Neural cell (in vitro differentiated cells): ENCODE data around the gene LRRC8D. TPM values are rescaled to one million over a fixed set of nuclear protein-coding genes. Genes with fewer than 3 reads are reported as not detected.
"Not testable (repeated sequence)": the region's sequence is repeated elsewhere in the genome, so short reads cannot be mapped to it uniquely, and the experiment has no call there.

ENCODE experiments used
- H2AFZ ChIP-seq: fragments of 200-600, 300-800 bp; sonication (generic), shearing (Covaris generic); 2 replicates; pipeline ENCODE4 v1.6.0; 2014; ENCODE audit warnings: low read depth, mild to moderate bottlenecking, antibody characterized with exemption, low read length, moderate library complexity
- H3F3A ChIP-seq: fragments of 200-600 bp; shearing (Covaris generic); 2 replicates; pipeline ENCODE4 v1.6.1; 2016; ENCODE audit warnings: mild to moderate bottlenecking, moderate library complexity, mixed read lengths, antibody characterized with exemption, low read length; ENCODE audit not compliant: insufficient read depth, poor library complexity, severe bottlenecking
- H3K27ac ChIP-seq: fragments of 200-600, 300-800 bp; sonication (generic), shearing (Covaris generic); 2 replicates; pipeline ENCODE4 v1.5.1; 2014; ENCODE audit warnings: mild to moderate bottlenecking, low read length, moderate library complexity
- H3K27me3 ChIP-seq: fragments of 300-800, 200-600 bp; sonication (generic), shearing (Covaris generic); 2 replicates; pipeline ENCODE4 v1.6.0; 2014; ENCODE audit warnings: mild to moderate bottlenecking, low read depth, low read length, moderate library complexity; ENCODE audit not compliant: insufficient read depth
- H3K36me3 ChIP-seq: fragments of 300-800, 200-600 bp; sonication (generic), shearing (Covaris generic); 2 replicates; pipeline ENCODE4 v1.5.1; 2014; ENCODE audit warnings: mild to moderate bottlenecking, antibody characterized with exemption, low read length, moderate library complexity; ENCODE audit not compliant: insufficient read depth
- H3K4me2 ChIP-seq: fragments of 300-800, 200-600 bp; sonication (generic), shearing (Covaris generic); 2 replicates; pipeline ENCODE4 v1.6.0; 2014; ENCODE audit warnings: mild to moderate bottlenecking, low read length
- H3K4me3 ChIP-seq: fragments of 300-800, 200-600 bp; sonication (generic), shearing (Covaris generic); 2 replicates; pipeline ENCODE4 v1.5.1; 2014; ENCODE audit warnings: mild to moderate bottlenecking, low read length, moderate library complexity
- H3K79me2 ChIP-seq: fragments of 200-600 bp; shearing (Covaris generic); replicated peaks from 2 replicates; pipeline ENCODE4 v1.6.0; 2014; ENCODE audit warnings: mild to moderate bottlenecking, low read length, moderate library complexity; ENCODE audit not compliant: insufficient read depth
- H3K9ac ChIP-seq: fragments of 300-800, 200-600 bp; sonication (generic), shearing (Covaris generic); 2 replicates; pipeline ENCODE4 v1.6.1; 2016; ENCODE audit warnings: mild to moderate bottlenecking, low read length, mixed read lengths
- H3K9me2 ChIP-seq: fragments of 200-600 bp; shearing (Covaris generic); 2 replicates; pipeline ENCODE4 v1.6.1; 2016; ENCODE audit warnings: mild to moderate bottlenecking, low read length, mixed read lengths; ENCODE audit not compliant: insufficient read depth
- H3K9me3 ChIP-seq: fragments of 200-600, 300-800 bp; sonication (generic), shearing (Covaris generic); 2 replicates; pipeline ENCODE4 v1.6.1; 2016; ENCODE audit warnings: mild to moderate bottlenecking, mixed run types, low read length, moderate library complexity, mixed read lengths
- H4K20me1 ChIP-seq: fragments of 200-600 bp; shearing (Covaris generic); 2 replicates; pipeline ENCODE4 v1.6.1; 2016; ENCODE audit warnings: mild to moderate bottlenecking, mixed run types; ENCODE audit not compliant: insufficient read depth
- CTCF ChIP-seq: fragments of 450-650 bp; IDR thresholded peaks from 2 replicates; pipeline ENCODE4 v1.5.1; 2014; ENCODE audit warnings: antibody characterized with exemption, mild to moderate bottlenecking, moderate library complexity; ENCODE audit not compliant: poor library complexity, severe bottlenecking
- EP300 ChIP-seq: fragments of 450-650 bp; conservative IDR thresholded peaks from 2 replicates; pipeline ENCODE4 v1.6.1; 2014; ENCODE audit warnings: antibody characterized with exemption, mild to moderate bottlenecking, moderate library complexity; ENCODE audit not compliant: poor library complexity, severe bottlenecking
- EZH2 ChIP-seq: fragments of 200-600, 300-800 bp; shearing (Covaris generic), sonication (generic); IDR thresholded peaks from 2 replicates; pipeline ENCODE4 v1.6.1; 2014; ENCODE audit warnings: antibody characterized with exemption, low read length, borderline replicate concordance, mild to moderate bottlenecking; ENCODE audit not compliant: insufficient read depth, poor library complexity, severe bottlenecking
- MXI1 ChIP-seq: fragments of 450-650 bp; conservative IDR thresholded peaks from 2 replicates; pipeline ENCODE4 v1.6.1; 2014; ENCODE audit warnings: antibody characterized with exemption, mild to moderate bottlenecking; ENCODE audit not compliant: poor library complexity, severe bottlenecking
- POLR2AphosphoS5 ChIP-seq: IDR thresholded peaks from 2 replicates; pipeline ENCODE4 v1.6.1; 2012
- RAD21 ChIP-seq: fragments of 450-650 bp; conservative IDR thresholded peaks from 2 replicates; pipeline ENCODE4 v1.6.1; 2014; ENCODE audit warnings: antibody characterized with exemption, mild to moderate bottlenecking, moderate library complexity
- SMC3 ChIP-seq: fragments of 450-650 bp; conservative IDR thresholded peaks from 2 replicates; pipeline ENCODE4 v1.6.1; 2014; ENCODE audit warnings: antibody characterized with exemption, mild to moderate bottlenecking, moderate library complexity; ENCODE audit not compliant: poor library complexity
- TAF1 ChIP-seq: IDR thresholded peaks from 2 replicates; pipeline ENCODE4 v1.6.1; 2012; ENCODE audit warnings: low read depth
- polyA plus RNA-seq: library from polyadenylated mRNA; depleted of rRNA; stranded (reverse); fragments of >200 nt; gene quantifications from 2 replicates; pipeline ENCODE4 v1.2.3, GENCODE V29; 2014
- TF ChIP-seq, protein P1 (sequence below): IDR thresholded peaks from 2 replicates; pipeline ENCODE4 v1.6.1; 2012; ENCODE audit warnings: borderline replicate concordance

Gene LRRC8D
- polyA plus RNA-seq, 1 donor from 2014 or later, result 43.7 TPM

- H3K36me3 ChIP-seq, H3K9me2 ChIP-seq, H3K27me3 ChIP-seq, H3K4me3 ChIP-seq, H3K79me2 ChIP-seq, H3F3A ChIP-seq, H3K4me2 ChIP-seq, H2AFZ ChIP-seq, H3K27ac ChIP-seq, H3K9me3 ChIP-seq, H3K9ac ChIP-seq, H4K20me1 ChIP-seq: not testable (repeated sequence)
Measured at GRCh38 chr1:89776104-89776503, 44.7 kb upstream of the LRRC8D start.

DNA sequence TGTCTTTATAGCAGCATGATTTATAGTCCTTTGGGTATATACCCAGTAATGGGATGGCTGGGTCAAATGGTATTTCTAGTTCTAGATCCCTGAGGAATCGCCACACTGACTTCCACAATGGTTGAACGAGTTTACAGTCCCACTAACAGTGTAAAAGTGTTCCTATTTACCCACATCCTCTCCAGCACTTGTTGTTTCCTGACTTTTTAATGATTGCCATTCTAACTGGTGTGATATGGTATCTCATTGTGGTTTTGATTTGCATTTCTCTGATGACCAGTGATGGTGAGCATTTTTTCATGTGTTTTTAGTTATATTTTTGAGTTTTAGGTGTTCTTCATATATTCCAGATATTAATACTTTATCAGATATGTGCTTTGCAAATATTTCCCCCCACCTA, 43.6 kb upstream of the LRRC8D start:
- H3K9ac ChIP-seq, H3K9me2 ChIP-seq, H3K4me3 ChIP-seq: not testable (repeated sequence)

DNA sequence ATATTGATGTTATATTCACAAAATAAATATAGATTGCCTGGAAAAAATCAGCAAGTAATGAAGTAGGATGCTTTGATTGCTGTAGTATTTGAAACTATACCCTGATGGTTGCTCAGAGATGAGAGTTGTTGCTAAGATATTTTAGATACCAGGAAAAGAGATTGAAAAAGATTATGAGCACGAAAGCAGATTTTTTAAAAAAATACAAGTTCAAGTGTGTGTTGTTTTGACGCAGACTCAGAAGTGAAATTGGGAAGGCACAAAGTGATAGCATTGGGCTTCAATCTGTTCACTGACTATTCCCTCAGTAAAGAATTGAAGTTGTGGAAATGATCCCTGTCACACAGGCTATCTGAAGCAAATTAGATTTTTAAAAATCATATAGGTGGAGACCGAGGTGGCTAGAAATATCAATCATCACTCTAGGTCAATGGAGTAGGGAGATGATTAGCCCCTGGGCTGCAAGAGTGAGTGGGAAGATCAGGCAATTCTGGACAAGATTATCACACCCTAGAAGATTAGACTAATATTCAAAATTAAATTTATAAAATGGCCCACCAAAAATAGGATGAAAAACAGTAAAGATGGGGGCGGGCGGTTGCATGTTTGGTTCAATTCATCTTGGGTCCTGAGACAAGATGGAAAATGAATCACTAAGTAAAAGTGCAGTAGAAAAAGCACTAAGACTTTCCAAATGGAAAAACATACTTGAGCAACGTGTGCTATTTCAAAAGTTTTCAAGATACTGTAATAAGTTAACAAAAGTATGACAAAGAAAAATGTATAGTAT, 41.5 kb upstream of the LRRC8D start:
- no peaks in the 10 kb centered on the region for H3F3A ChIP-seq
- no peak overlapping the region for H3K27ac ChIP-seq
- H3K9me2 ChIP-seq, result no peaks in the 10 kb centered on the region
- H3K36me3 ChIP-seq, result no peaks in the 10 kb centered on the region
- H3K79me2 ChIP-seq, result no peaks in the 10 kb centered on the region
- no peaks in the 10 kb centered on the region for H4K20me1 ChIP-seq
- no peaks in the 10 kb centered on the region for H3K27me3 ChIP-seq
- no peak overlapping the region for H3K4me2 ChIP-seq
- H3K9me3 ChIP-seq, result no peaks in the 10 kb centered on the region
- H3K9ac ChIP-seq, result no peak overlapping the region
- no peak overlapping the region for H3K4me3 ChIP-seq
- TF ChIP-seq, protein P1, sequence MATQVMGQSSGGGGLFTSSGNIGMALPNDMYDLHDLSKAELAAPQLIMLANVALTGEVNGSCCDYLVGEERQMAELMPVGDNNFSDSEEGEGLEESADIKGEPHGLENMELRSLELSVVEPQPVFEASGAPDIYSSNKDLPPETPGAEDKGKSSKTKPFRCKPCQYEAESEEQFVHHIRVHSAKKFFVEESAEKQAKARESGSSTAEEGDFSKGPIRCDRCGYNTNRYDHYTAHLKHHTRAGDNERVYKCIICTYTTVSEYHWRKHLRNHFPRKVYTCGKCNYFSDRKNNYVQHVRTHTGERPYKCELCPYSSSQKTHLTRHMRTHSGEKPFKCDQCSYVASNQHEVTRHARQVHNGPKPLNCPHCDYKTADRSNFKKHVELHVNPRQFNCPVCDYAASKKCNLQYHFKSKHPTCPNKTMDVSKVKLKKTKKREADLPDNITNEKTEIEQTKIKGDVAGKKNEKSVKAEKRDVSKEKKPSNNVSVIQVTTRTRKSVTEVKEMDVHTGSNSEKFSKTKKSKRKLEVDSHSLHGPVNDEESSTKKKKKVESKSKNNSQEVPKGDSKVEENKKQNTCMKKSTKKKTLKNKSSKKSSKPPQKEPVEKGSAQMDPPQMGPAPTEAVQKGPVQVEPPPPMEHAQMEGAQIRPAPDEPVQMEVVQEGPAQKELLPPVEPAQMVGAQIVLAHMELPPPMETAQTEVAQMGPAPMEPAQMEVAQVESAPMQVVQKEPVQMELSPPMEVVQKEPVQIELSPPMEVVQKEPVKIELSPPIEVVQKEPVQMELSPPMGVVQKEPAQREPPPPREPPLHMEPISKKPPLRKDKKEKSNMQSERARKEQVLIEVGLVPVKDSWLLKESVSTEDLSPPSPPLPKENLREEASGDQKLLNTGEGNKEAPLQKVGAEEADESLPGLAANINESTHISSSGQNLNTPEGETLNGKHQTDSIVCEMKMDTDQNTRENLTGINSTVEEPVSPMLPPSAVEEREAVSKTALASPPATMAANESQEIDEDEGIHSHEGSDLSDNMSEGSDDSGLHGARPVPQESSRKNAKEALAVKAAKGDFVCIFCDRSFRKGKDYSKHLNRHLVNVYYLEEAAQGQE, result no peak
- TF ChIP-seq RAD21 (no peak), MXI1 (no peak), POLR2AphosphoS5 (no peak), EP300 (no peak), SMC3 (no peak), TAF1 (no peak), CTCF (no peak), EZH2 (no peak)
- H2AFZ ChIP-seq, result no peak overlapping the region

More for the DNA sequence above, 43.6 kb upstream of the LRRC8D start:
- H3F3A ChIP-seq, H3K36me3 ChIP-seq, H3K27me3 ChIP-seq, H3K4me2 ChIP-seq, H4K20me1 ChIP-seq, H3K79me2 ChIP-seq, H2AFZ ChIP-seq, H3K27ac ChIP-seq, H3K9me3 ChIP-seq: not testable (repeated sequence)
